ENCODE results near the gene TMEM92.

TMEM92 gene

DNA sequence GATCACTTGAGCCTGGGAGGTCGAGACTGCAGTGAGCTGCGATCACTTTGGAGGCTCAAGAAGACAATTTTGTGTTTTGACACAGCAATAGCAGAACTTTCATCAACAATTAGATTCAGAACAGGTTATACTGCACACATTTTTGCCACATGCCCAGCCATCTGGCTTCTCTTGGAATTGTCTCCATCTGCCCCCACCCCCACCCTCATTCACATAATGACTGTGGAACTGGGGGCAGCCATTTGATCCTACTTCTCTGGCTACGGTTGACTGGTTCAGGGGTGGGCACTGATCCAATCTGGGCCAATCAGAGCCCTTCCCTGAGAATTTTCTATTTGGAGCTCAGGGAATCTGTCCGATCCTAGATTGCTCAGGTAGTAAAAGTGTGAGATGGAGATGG, 14.0 kb downstream of the TMEM92 start:
- DNase-seq (ENCODE audit: extremely low read depth, low read depth) = no peak
- TF ChIP-seq, protein P1, sequence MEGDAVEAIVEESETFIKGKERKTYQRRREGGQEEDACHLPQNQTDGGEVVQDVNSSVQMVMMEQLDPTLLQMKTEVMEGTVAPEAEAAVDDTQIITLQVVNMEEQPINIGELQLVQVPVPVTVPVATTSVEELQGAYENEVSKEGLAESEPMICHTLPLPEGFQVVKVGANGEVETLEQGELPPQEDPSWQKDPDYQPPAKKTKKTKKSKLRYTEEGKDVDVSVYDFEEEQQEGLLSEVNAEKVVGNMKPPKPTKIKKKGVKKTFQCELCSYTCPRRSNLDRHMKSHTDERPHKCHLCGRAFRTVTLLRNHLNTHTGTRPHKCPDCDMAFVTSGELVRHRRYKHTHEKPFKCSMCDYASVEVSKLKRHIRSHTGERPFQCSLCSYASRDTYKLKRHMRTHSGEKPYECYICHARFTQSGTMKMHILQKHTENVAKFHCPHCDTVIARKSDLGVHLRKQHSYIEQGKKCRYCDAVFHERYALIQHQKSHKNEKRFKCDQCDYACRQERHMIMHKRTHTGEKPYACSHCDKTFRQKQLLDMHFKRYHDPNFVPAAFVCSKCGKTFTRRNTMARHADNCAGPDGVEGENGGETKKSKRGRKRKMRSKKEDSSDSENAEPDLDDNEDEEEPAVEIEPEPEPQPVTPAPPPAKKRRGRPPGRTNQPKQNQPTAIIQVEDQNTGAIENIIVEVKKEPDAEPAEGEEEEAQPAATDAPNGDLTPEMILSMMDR (IDR thresholded peaks at IDR 0.05; ENCODE audit: low read depth, low read length) = no peak

DNA sequence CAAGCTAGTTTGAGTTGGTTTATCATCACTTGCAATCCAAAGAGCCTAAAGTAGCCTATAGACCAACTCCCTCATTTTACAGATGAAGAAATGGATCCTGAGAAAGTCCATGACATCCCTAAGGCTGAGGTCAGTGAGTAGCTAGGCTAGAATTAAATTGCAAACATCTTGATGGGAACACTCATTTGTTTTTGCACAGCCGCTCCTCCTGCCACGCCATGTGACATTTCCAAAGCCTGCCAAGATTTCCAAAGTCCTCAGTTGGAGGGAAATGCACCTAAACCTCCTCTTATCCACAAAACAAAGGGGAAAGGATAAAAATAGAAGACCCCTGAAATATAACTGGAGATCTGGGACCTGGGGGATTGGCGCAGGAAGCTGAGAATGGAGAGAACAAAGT, 15.0 kb downstream of the TMEM92 start:
- TF ChIP-seq, protein P1 (IDR thresholded peaks at IDR 0.05; ENCODE audit: low read depth, low read length) = no peak
- peak; percentile 50 for DNase-seq (ENCODE audit: extremely low read depth, low read depth)

DNA sequence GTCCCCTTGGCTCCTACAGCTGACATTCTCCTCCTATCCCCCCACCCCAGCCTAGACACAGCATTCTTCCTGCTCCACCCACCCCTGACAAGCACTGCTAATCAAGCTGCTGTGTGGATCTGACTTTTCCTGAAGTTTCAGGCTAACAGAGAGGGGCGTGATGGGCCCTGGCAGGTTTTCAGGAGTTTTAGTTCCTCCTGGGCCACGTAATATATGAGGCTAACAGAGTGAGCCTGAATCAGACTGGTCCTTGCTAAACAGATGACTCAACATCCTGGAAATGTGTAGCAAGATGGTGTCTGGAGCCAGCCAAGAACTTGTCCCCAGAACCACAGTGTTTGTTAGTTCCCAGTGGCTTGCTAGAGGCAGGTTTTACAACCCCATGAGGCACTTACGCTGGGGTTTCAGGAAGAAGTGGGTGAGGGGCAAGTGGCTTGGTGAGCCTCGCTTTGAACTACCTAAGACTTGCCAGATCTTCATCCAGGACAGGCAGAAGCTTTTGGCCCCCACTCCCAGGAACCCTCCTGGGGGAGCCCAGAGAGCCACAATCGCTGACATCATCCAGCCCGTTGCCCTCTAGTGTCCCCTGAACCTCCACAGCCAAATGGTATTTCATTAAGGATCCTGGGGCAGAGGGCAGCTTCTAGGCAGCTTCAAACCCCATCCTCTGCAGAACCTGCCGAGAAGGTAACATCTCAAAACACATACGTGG, 15.9 kb downstream of the TMEM92 start:
- peak; percentile 96 for DNase-seq (ENCODE audit: extremely low read depth, low read depth)
- TF ChIP-seq, protein P1 (IDR thresholded peaks at IDR 0.05; ENCODE audit: low read depth, low read length) = no peak

DNA sequence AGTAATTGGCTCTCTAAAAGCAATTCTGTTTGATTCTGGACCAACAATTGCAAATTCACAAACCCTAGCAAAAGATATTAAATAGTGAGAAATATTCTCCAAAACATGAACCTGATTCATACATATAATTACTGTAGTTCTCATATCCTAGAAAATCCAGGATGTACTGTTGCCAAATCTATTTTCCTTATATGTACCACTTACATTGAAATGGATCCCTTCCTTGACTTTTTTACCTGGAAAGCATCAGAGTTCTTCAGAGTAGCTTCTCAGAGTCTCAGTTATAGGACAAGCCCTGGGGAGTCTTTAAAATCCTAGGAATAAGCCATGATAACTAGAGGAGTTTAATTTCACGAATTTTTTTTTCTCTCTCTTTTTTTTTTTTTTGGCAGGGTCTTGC, 16.7 kb downstream of the TMEM92 start:
- DNase-seq (ENCODE audit: extremely low read depth, low read depth) = no peak

DNA sequence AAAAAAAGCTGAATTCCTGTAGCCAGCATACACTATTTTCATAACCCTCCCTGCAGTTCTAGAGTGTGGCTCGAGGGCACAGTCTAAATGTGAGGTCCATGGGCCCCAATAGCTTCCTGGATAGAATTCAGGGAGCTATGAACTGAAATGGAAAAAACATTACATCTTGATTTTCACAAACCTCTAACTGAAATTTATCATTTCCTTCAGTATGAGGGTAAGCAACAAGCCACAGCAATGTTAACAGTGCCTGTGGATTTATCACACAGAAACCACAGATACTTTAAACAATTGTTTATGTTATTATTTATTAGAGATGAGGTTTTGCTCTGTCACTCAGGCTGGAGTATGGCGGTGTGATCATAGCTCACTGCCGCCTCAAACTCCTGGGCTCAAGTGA, 18.2 kb downstream of the TMEM92 start:
- no peak for DNase-seq (ENCODE audit: extremely low read depth, low read depth)
- TF ChIP-seq, protein P1 (IDR thresholded peaks at IDR 0.05; ENCODE audit: low read depth, low read length) = no peak

More for the DNA sequence above, 16.7 kb downstream of the TMEM92 start:
- TF ChIP-seq, protein P1 (IDR thresholded peaks at IDR 0.05; ENCODE audit: low read depth, low read length) = no peak

DNA sequence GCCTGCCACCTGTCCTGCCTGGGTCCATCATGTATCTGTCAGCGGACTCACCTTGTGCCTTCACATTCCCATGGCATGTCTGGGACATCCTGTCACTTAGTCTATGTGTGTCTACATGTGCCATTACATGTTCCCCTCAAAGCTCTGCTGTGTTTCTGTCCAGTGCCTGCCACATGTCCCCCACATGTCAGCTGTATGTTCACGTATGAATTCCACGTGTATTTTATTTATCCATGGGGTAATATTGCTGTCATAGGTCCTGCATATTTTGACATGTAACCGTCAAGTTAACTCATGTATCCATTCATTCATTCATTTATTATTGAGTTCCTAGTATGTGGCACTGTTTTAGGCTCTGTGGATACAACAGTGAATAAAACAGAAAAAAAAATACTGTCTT, 20.8 kb downstream of the TMEM92 start:
- DNase-seq (ENCODE audit: extremely low read depth, low read depth) = no peak
- TF ChIP-seq, protein P1 (IDR thresholded peaks at IDR 0.05; ENCODE audit: low read depth, low read length) = no peak

DNA sequence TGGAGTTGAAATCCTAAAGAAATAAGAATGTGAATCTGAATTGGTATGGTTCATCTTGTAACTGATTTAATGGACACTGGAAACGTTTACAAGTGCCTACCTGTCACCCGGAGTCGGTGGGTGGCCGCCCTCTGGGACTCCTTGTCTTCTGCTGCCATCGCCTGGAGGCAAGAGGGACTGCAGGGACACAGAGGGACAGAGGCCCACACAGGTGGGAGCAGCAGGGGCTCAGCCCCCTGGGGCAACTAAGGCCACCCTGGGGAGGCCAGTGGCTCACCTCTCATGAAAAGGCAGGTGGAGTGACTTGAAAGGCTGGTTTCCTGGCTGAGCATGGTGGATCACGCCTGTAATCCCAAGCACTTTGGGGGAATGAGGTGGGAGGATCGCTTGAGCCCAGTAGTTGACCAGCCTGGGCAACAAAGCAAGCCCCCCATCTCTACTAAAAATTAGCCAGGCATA, 23.2 kb downstream of the TMEM92 start:
- TF ChIP-seq, protein P1 (IDR thresholded peaks at IDR 0.05; ENCODE audit: low read depth, low read length) = peak; percentile 95
- DNase-seq (ENCODE audit: extremely low read depth, low read depth) = peak; percentile 44

Measured in AG09319 (cell line).